ENCODE measurements around the gene INSYN1. TPM values are rescaled to one million over a fixed set of nuclear protein-coding genes. Genes with fewer than 3 reads are reported as not detected.

Gene INSYN1
- total RNA-seq, 1 donor from 2014 or later: under 0.01 TPM

GRCh38 chr15:73771385-73772045 lies 18.4 kb upstream of the INSYN1 start:
- TF ChIP-seq, protein P1, sequence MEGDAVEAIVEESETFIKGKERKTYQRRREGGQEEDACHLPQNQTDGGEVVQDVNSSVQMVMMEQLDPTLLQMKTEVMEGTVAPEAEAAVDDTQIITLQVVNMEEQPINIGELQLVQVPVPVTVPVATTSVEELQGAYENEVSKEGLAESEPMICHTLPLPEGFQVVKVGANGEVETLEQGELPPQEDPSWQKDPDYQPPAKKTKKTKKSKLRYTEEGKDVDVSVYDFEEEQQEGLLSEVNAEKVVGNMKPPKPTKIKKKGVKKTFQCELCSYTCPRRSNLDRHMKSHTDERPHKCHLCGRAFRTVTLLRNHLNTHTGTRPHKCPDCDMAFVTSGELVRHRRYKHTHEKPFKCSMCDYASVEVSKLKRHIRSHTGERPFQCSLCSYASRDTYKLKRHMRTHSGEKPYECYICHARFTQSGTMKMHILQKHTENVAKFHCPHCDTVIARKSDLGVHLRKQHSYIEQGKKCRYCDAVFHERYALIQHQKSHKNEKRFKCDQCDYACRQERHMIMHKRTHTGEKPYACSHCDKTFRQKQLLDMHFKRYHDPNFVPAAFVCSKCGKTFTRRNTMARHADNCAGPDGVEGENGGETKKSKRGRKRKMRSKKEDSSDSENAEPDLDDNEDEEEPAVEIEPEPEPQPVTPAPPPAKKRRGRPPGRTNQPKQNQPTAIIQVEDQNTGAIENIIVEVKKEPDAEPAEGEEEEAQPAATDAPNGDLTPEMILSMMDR (conservative IDR thresholded peaks at IDR 0.05; ENCODE audit: low read depth, low read length): no peak
- no peak for DNase-seq (ENCODE audit: low read depth)
- H3K4me3 ChIP-seq (ENCODE audit: low read depth, low read length): no peak overlapping the region

GRCh38 chr15:73770050-73770449 lies 16.9 kb upstream of the INSYN1 start:
- DNase-seq (ENCODE audit: low read depth): no peak
- TF ChIP-seq, protein P1 (conservative IDR thresholded peaks at IDR 0.05; ENCODE audit: low read depth, low read length): no peak
- H3K4me3 ChIP-seq (ENCODE audit: low read depth, low read length): no peak overlapping the region

DNA sequence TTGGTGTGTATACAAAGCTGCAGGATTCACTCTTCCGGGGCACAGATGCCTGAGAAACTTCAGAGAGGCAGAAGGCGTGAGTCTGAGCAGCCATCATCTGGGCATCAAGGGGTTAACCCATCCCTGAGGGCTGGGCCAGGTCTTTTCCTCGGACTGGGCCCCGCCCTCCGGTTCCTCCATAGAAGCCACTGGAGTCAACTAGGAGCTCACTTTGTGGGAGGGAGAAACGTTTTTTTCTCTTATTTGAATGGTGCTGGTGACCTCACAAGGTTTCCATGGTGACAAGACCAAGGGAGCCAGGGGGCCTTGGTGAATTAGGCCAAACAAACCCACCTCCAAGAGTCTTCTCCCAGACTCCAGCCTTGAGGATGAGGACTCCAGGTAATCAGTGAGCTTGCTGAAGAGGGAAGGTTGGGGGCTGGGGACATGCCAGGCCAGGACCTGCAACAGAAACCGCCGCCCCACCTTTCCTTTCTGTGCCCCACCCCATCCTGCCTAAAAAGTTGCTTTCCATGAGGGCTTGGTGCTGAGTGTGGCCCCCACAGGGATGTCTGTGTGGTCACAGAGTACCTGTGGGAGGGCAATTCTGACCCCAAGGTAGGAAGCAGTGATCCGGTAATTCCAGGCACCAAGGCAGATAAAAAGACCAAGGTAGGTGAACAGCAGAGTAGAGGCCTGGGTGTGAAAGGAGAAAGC lies 14.8 kb upstream of the INSYN1 start:
- TF ChIP-seq, protein P1 (conservative IDR thresholded peaks at IDR 0.05; ENCODE audit: low read depth, low read length): no peak

GRCh38 chr15:73766598-73766997 lies 13.4 kb upstream of the INSYN1 start:
- DNase-seq (ENCODE audit: low read depth): no peak
- TF ChIP-seq, protein P1 (conservative IDR thresholded peaks at IDR 0.05; ENCODE audit: low read depth, low read length): no peak
- H3K4me3 ChIP-seq (ENCODE audit: low read depth, low read length): no peak overlapping the region

More for the DNA sequence above, 14.8 kb upstream of the INSYN1 start:
- H3K4me3 ChIP-seq (ENCODE audit: low read depth, low read length): no peak overlapping the region
- no peak for DNase-seq (ENCODE audit: low read depth)

GRCh38 chr15:73765778-73766177 lies 12.6 kb upstream of the INSYN1 start:
- H3K4me3 ChIP-seq (ENCODE audit: low read depth, low read length): no peak overlapping the region
- TF ChIP-seq, protein P1 (conservative IDR thresholded peaks at IDR 0.05; ENCODE audit: low read depth, low read length): no peak
- DNase-seq (ENCODE audit: low read depth): no peak

- no peak for DNase-seq (ENCODE audit: low read depth)
- TF ChIP-seq, protein P1 (conservative IDR thresholded peaks at IDR 0.05; ENCODE audit: low read depth, low read length): no peak
- H3K4me3 ChIP-seq (ENCODE audit: low read depth, low read length): no peak overlapping the region
These were observed 10.8 kb upstream of the INSYN1 start for GRCh38 chr15:73763931-73764330.
